Muscle of back (tissue), 13 donors: ENCODE measurements around the gene CDKN2AIPNL. TPM values are rescaled to one million over a fixed set of nuclear protein-coding genes. Genes with fewer than 3 reads are reported as not detected.

Source experiments
- DNase-seq, 3 donors: peaks; one replicate each; pipeline versions ENCODE4 v3.0.0 to v3.0.0-alpha.2; 2013
- long read RNA-seq, 9 donors: transcript quantifications; one replicate each; lab custom pipeline, GENCODE V29; 2026
- polyA plus RNA-seq, 10 donors: library from polyadenylated mRNA; unstranded; fragments of 120-200 nt; gene quantifications; one replicate each; pipeline ENCODE4 v1.2.1, GENCODE V29; 2013; ENCODE audit not compliant: insufficient read length in 10 of 10

Gene CDKN2AIPNL
- 10 to 100 TPM; 20.9 to 29.7 (median 25.7) TPM for polyA plus RNA-seq
- long read RNA-seq, donor 1, transcript CDKN2AIPNL-202 (3 exons, 1,223 nt): major isoform, 11 of 11 reads
- long read RNA-seq, donor 1, partial matches to known transcripts: 0 of 11 reads
- long read RNA-seq, donor 1, other reads (novel, unspliced or antisense): 0 of 11 reads
- long read RNA-seq, donor 2, transcript CDKN2AIPNL-202 (3 exons, 1,223 nt): major isoform, 10 of 44 reads
- long read RNA-seq, donor 2, partial matches to known transcripts: 34 of 44 reads
- long read RNA-seq, donor 2, other reads (novel, unspliced or antisense): 0 of 44 reads
- long read RNA-seq, donor 3: 0 reads
- long read RNA-seq, donor 4, transcript CDKN2AIPNL-202 (3 exons, 1,223 nt): major isoform, 11 of 23 reads
- long read RNA-seq, donor 4, partial matches to known transcripts: 12 of 23 reads
- long read RNA-seq, donor 4, other reads (novel, unspliced or antisense): 0 of 23 reads
- long read RNA-seq, donor 5, transcript CDKN2AIPNL-202 (3 exons, 1,223 nt): major isoform, 13 of 13 reads
- long read RNA-seq, donor 5, partial matches to known transcripts: 0 of 13 reads
- long read RNA-seq, donor 5, other reads (novel, unspliced or antisense): 0 of 13 reads
- long read RNA-seq, donor 6, transcript CDKN2AIPNL-202 (3 exons, 1,223 nt): major isoform, 17 of 55 reads
- long read RNA-seq, donor 6, partial matches to known transcripts: 33 of 55 reads
- long read RNA-seq, donor 6, other reads (novel, unspliced or antisense): 5 of 55 reads
- long read RNA-seq, donor 7, transcript CDKN2AIPNL-202 (3 exons, 1,223 nt): major isoform, 14 of 14 reads
- long read RNA-seq, donor 7, partial matches to known transcripts: 0 of 14 reads
- long read RNA-seq, donor 7, other reads (novel, unspliced or antisense): 0 of 14 reads
- long read RNA-seq, donor 8, transcript CDKN2AIPNL-202 (3 exons, 1,223 nt): major isoform, 10 of 34 reads
- long read RNA-seq, donor 8, partial matches to known transcripts: 24 of 34 reads
- long read RNA-seq, donor 8, other reads (novel, unspliced or antisense): 0 of 34 reads
- long read RNA-seq, donor 9, partial matches to known transcripts: 0 of 1 reads
- long read RNA-seq, donor 9, other reads (novel, unspliced or antisense): 0 of 1 reads

- DNase-seq: peak; percentile 84 to 96 (median 91)
These were observed at the start of gene CDKN2AIPNL for GRCh38 chr5:134411546-134412266. Gene CDKN2AIPNL (minus strand): TSS chr5:134411881. CDS start chr5:134411854, 27 bp downstream.

GRCh38 chr5:134460551-134460950, 48.9 kb upstream of the CDKN2AIPNL start:
- no peak for DNase-seq

GRCh38 chr5:134459491-134459890, 47.8 kb upstream of the CDKN2AIPNL start:
- DNase-seq: no peak

- no peak for DNase-seq
These were observed 47.3 kb upstream of the CDKN2AIPNL start for GRCh38 chr5:134459010-134459403.

GRCh38 chr5:134458234-134459009, 46.7 kb upstream of the CDKN2AIPNL start:
- DNase-seq: no peak

- DNase-seq: no peak
These were observed 46.1 kb upstream of the CDKN2AIPNL start for GRCh38 chr5:134457801-134458200.

GRCh38 chr5:134456825-134457224, 45.1 kb upstream of the CDKN2AIPNL start:
- DNase-seq: no peak

GRCh38 chr5:134455466-134455865, 43.8 kb upstream of the CDKN2AIPNL start:
- DNase-seq: no peak

- no peak for DNase-seq
These were observed 41.3 kb upstream of the CDKN2AIPNL start for GRCh38 chr5:134453016-134453415.

- DNase-seq: peak; percentile 42 to 77 (median 62)
These were observed 40.3 kb upstream of the CDKN2AIPNL start for GRCh38 chr5:134451936-134452505.

GRCh38 chr5:134451225-134451935, 39.7 kb upstream of the CDKN2AIPNL start:
- no peak for DNase-seq

GRCh38 chr5:134450374-134450773, 38.7 kb upstream of the CDKN2AIPNL start:
- no peak for DNase-seq

- no peak for DNase-seq
These were observed 37.5 kb upstream of the CDKN2AIPNL start for GRCh38 chr5:134449167-134449566.

GRCh38 chr5:134447815-134448520, 36.3 kb upstream of the CDKN2AIPNL start:
- DNase-seq: no peak

GRCh38 chr5:134446938-134447337, 35.3 kb upstream of the CDKN2AIPNL start:
- no peak for DNase-seq

GRCh38 chr5:134445856-134446818, 34.5 kb upstream of the CDKN2AIPNL start:
- DNase-seq: no peak

GRCh38 chr5:134444941-134445471, 33.3 kb upstream of the CDKN2AIPNL start:
- DNase-seq: no peak
